ENCODE data around the gene RAD52.

The RAD52 gene

GRCh38 chr12:863285-863684, 86.2 kb downstream of the RAD52 start:
- DNase-seq, result no peak

GRCh38 chr12:862303-862911, 87.1 kb downstream of the RAD52 start:
- DNase-seq, result no peak

Measured in activated T-cell treated with anti-CD3 and anti-CD28 coated beads, Interleukin-2, amount 50 U/mL, for 48 hours (primary cell).